A549 (cell line): Measurements from ENCODE around the gene DQX1.

ENCODE experiments used
- CHD2 ChIP-seq: fragments of 150-350 bp; IDR thresholded peaks from 2 replicates; pipeline ENCODE4 v1.6.1; 2014; ENCODE audit warnings: low read length; ENCODE audit not compliant: partially characterized antibody
- CTCF ChIP-seq: fragments of >200 bp; sonication (Bioruptor Twin); formaldehyde crosslinking; IDR thresholded peaks from 3 replicates; pipeline ENCODE4 v1.5.1; 2016
- EP300 ChIP-seq, 2 experiments: fragments of >200 bp; sonication (Bioruptor Twin); formaldehyde crosslinking; IDR thresholded peaks; 2 replicates in 1 of 2; 3 replicates in 1 of 2; pipeline ENCODE4 v1.6.1; 2016 to 2017
- HOXA7 ChIP-seq: fragments of 250-450 bp; sonication (Bioruptor Pico); IDR thresholded peaks from 2 replicates; pipeline ENCODE4 v1.5.0; 2020; ENCODE audit warnings: mild to moderate bottlenecking, moderate library complexity
- HOXB13 ChIP-seq: fragments of 250-450 bp; sonication (Bioruptor Pico); IDR thresholded peaks from 2 replicates; pipeline ENCODE4 v1.5.0; 2020; ENCODE audit warnings: low read depth, mild to moderate bottlenecking, moderate library complexity
- POLR2A ChIP-seq: IDR thresholded peaks from 2 replicates; pipeline ENCODE4 v1.6.1; 2012; ENCODE audit warnings: mild to moderate bottlenecking, low read length
- RAD21 ChIP-seq, 2 experiments: fragments of >200 bp in 1 of 2; sonication (Bioruptor Twin) in 1 of 2; formaldehyde crosslinking in 1 of 2; IDR thresholded peaks in 1 of 2; conservative IDR thresholded peaks in 1 of 2; 2 replicates in 1 of 2; 3 replicates in 1 of 2; pipeline ENCODE4 v1.6.1; 2012 to 2018; ENCODE audit warnings: inconsistent platforms in 1 of 2
- RCOR1 ChIP-seq: fragments of 150-350 bp; IDR thresholded peaks from 2 replicates; pipeline ENCODE4 v1.6.1; 2014; ENCODE audit warnings: antibody characterized with exemption, low read length, low read depth
- SMC3 ChIP-seq: fragments of >200 bp; sonication (Bioruptor Twin); formaldehyde crosslinking; IDR thresholded peaks from 3 replicates; pipeline ENCODE4 v1.6.1; 2018; ENCODE audit warnings: inconsistent platforms
- USF2 ChIP-seq: fragments of 450-650 bp; IDR thresholded peaks from 2 replicates; pipeline ENCODE4 v1.6.1; 2014; ENCODE audit warnings: antibody characterized with exemption
- TF ChIP-seq, protein P1 (sequence below): fragments of >200 bp; sonication (Bioruptor Twin); formaldehyde crosslinking; IDR thresholded peaks from 3 replicates; pipeline ENCODE4 v1.6.1; 2016
- TF ChIP-seq, protein P2 (sequence below): fragments of >200 bp; sonication (Bioruptor Twin); formaldehyde crosslinking; IDR thresholded peaks from 2 replicates; pipeline ENCODE4 v1.6.1; 2016

- TF ChIP-seq CTCF (no peak), EP300 (IDR thresholded peaks at IDR 0.05) (no peak), CHD2 (no peak), HOXB13 (CRISPR knock-in tag) (no peak), RCOR1 (no peak), HOXA7 (CRISPR knock-in tag) (no peak), SMC3 (no peak), RAD21 (conservative IDR thresholded peaks at IDR 0.05 in 1 of 2, IDR thresholded peaks at IDR 0.05 in 1 of 2) (no peak), USF2 (no peak), POLR2A (no peak)
- TF ChIP-seq, protein P1, sequence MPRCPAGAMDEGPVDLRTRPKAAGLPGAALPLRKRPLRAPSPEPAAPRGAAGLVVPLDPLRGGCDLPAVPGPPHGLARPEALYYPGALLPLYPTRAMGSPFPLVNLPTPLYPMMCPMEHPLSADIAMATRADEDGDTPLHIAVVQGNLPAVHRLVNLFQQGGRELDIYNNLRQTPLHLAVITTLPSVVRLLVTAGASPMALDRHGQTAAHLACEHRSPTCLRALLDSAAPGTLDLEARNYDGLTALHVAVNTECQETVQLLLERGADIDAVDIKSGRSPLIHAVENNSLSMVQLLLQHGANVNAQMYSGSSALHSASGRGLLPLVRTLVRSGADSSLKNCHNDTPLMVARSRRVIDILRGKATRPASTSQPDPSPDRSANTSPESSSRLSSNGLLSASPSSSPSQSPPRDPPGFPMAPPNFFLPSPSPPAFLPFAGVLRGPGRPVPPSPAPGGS, result no peak
- TF ChIP-seq, protein P2, sequence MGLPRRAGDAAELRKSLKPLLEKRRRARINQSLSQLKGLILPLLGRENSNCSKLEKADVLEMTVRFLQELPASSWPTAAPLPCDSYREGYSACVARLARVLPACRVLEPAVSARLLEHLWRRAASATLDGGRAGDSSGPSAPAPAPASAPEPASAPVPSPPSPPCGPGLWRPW, result no peak
Measured at GRCh38 chr2:74556831-74557370, 30.9 kb upstream of the DQX1 start.
